ENCODE results near the gene RARG.

The RARG gene

GRCh38 chr12:53174881-53175491, 57.0 kb downstream of the RARG start:
- in situ Hi-C loops (cut with HindIII; ENCODE audit: low sequenced_read_pairs) = loop anchor here (5.0 kb wide), 2 partner anchors 108 to 122 kb away; partner anchors contain the start of genes MYG1 and PFDN5
- H3K4me3 ChIP-seq (ENCODE audit: low read depth, low read length) = no peak overlapping the region
- DNase-seq (ENCODE audit: low read depth) = no peak
- TF ChIP-seq, protein P1, sequence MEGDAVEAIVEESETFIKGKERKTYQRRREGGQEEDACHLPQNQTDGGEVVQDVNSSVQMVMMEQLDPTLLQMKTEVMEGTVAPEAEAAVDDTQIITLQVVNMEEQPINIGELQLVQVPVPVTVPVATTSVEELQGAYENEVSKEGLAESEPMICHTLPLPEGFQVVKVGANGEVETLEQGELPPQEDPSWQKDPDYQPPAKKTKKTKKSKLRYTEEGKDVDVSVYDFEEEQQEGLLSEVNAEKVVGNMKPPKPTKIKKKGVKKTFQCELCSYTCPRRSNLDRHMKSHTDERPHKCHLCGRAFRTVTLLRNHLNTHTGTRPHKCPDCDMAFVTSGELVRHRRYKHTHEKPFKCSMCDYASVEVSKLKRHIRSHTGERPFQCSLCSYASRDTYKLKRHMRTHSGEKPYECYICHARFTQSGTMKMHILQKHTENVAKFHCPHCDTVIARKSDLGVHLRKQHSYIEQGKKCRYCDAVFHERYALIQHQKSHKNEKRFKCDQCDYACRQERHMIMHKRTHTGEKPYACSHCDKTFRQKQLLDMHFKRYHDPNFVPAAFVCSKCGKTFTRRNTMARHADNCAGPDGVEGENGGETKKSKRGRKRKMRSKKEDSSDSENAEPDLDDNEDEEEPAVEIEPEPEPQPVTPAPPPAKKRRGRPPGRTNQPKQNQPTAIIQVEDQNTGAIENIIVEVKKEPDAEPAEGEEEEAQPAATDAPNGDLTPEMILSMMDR (IDR thresholded peaks at IDR 0.05; ENCODE audit: low read depth, low read length, missing control alignments) = peak; percentile 20

- TF ChIP-seq, protein P1 (IDR thresholded peaks at IDR 0.05; ENCODE audit: low read depth, low read length, missing control alignments) = no peak
- no peak for DNase-seq (ENCODE audit: low read depth)
- H3K4me3 ChIP-seq (ENCODE audit: low read depth, low read length) = no peak overlapping the region
- in situ Hi-C loops (cut with HindIII; ENCODE audit: low sequenced_read_pairs) = loop anchor here (5.0 kb wide), 2 partner anchors 106 to 124 kb away; partner anchors contain the start of genes MYG1 and PFDN5
Observed at GRCh38 chr12:53173085-53173715, 58.8 kb downstream of the RARG start.

DNA sequence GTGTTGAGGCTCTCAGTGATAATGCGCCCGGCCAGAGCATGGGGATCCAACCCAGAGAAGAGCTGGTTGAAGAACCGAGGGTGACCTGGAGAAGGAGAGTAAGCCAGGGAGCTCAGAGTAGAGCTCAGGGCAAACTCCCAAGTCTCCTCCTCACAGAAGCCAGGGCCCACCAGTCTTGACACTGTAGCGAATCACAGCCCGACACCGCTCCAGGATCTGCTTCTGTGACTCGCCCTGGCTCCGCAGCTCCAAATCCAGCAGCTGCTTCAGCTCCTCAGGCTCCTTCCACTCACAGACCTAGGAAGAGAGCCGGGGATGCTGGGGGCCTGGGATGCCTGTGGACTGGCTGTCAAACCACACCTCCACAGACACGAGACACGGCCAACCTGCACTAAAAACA, 59.7 kb downstream of the RARG start:
- H3K4me3 ChIP-seq (ENCODE audit: low read depth, low read length) = no peak overlapping the region
- no peak for DNase-seq (ENCODE audit: low read depth)
- TF ChIP-seq, protein P1 (IDR thresholded peaks at IDR 0.05; ENCODE audit: low read depth, low read length, missing control alignments) = no peak
- in situ Hi-C loops (cut with HindIII; ENCODE audit: low sequenced_read_pairs) = loop anchor here (5.0 kb wide), 2 partner anchors 105 to 125 kb away; partner anchors contain the start of genes MYG1 and PFDN5

DNA sequence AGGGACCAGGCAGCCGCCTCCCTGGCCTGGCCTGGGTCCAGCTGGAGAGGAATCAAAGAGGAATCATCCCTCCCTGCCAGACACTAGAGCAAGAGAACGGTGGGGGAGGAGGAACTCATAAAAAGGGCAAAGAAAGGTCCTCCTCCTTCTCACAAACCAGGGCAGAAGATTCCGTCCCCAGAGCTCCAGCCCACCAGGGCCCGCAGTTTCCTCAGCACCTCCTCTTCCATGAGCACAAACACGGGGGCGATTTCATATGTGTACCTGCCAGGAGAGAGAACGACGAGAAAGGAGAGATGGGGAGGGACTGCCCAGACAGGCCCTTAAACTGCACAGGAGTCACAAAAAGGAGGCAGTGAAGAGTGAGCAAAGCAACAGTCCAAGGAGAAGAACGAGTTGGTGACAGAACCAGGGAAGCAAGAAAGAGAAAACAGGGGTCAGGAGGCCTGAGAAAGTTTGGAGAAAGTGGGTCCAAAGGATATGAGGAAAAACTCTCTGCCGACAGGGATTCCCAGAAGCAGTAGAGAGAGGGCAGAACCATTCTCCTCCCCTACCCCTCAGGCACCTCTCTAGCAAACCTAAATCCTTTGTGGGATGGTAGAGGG, 60.2 kb downstream of the RARG start:
- no peak overlapping the region for H3K4me3 ChIP-seq (ENCODE audit: low read depth, low read length)
- TF ChIP-seq, protein P1 (IDR thresholded peaks at IDR 0.05; ENCODE audit: low read depth, low read length, missing control alignments) = no peak
- in situ Hi-C loops (cut with HindIII; ENCODE audit: low sequenced_read_pairs) = loop anchor here (5.0 kb wide), 2 partner anchors 105 to 125 kb away; partner anchors contain the start of genes MYG1 and PFDN5
- no peak for DNase-seq (ENCODE audit: low read depth)

- TF ChIP-seq, protein P1 (IDR thresholded peaks at IDR 0.05; ENCODE audit: low read depth, low read length, missing control alignments) = no peak
- DNase-seq (ENCODE audit: low read depth) = no peak
- in situ Hi-C loops (cut with HindIII; ENCODE audit: low sequenced_read_pairs) = loop anchor here (5.0 kb wide), 2 partner anchors 104 to 126 kb away; partner anchors contain the start of genes MYG1 and PFDN5
- no peak overlapping the region for H3K4me3 ChIP-seq (ENCODE audit: low read depth, low read length)
Observed at GRCh38 chr12:53170876-53171724, 60.9 kb downstream of the RARG start.

- TF ChIP-seq, protein P1 (IDR thresholded peaks at IDR 0.05; ENCODE audit: low read depth, low read length, missing control alignments) = no peak
- no peak overlapping the region for H3K4me3 ChIP-seq (ENCODE audit: low read depth, low read length)
- no peak for DNase-seq (ENCODE audit: low read depth)
- in situ Hi-C loops (cut with HindIII; ENCODE audit: low sequenced_read_pairs) = loop anchor here (5.0 kb wide), 2 partner anchors 103 to 127 kb away; partner anchors contain the start of genes MYG1 and PFDN5
Observed at GRCh38 chr12:53170215-53170614, 61.8 kb downstream of the RARG start.

All from astrocyte of the cerebellum (primary cell).